CD4-positive, alpha-beta T cell (primary cell): Measurements from ENCODE around the gene NKX6-1. TPM values are rescaled to one million over a fixed set of nuclear protein-coding genes. Genes with fewer than 3 reads are reported as not detected.

ENCODE experiments used
- ATAC-seq: fragments of 200-7000 bp; cut with Tn5 transposase; one replicate; pipeline ENCODE4 v1.10.0; 2022; ENCODE audit warnings: mild to moderate bottlenecking; ENCODE audit not compliant: poor library complexity
- CTCF ChIA-PET: fragments of 350-600 bp; sonication (Branson Sonifier 250); formaldehyde crosslinking; loops from one replicate; lab custom pipeline; 2021; ENCODE audit warnings: antibody characterized with exemption, inconsistent platforms; lab: Charles Lee
- POLR2A ChIA-PET: fragments of 350-600 bp; sonication (Branson Sonifier 250); formaldehyde crosslinking; loops from one replicate; lab custom pipeline; 2021; ENCODE audit warnings: antibody characterized with exemption, inconsistent platforms; lab: Charles Lee
- DNase-seq, 14 experiments: peaks; one replicate each; pipeline ENCODE4 v3.0.0-alpha.2; 2013 to 2020; ENCODE audit warnings: mixed read lengths in 2 of 14
- H3K27ac ChIP-seq, 2 donors: one replicate each; pipeline versions ENCODE4 v1.5.1 to v1.7.0; 2013; ENCODE audit warnings: low read length in 2 of 2, low read depth in 1 of 2, mild to moderate bottlenecking in 1 of 2
- H3K27me3 ChIP-seq, 2 experiments: 1 replicate in 1 of 2; 2 replicates in 1 of 2; pipeline versions ENCODE4 v1.6.1 to v1.7.0; 2013; ENCODE audit warnings: low read length in 2 of 2, control low read depth in 1 of 2, mild to moderate bottlenecking in 1 of 2, moderate library complexity in 1 of 2; ENCODE audit not compliant: insufficient read depth in 2 of 2, control insufficient read depth in 1 of 2
- H3K36me3 ChIP-seq: one replicate; pipeline ENCODE4 v1.6.1; 2013; ENCODE audit warnings: low read length, control low read depth; ENCODE audit not compliant: insufficient read depth
- H3K4me1 ChIP-seq: one replicate; pipeline ENCODE4 v1.6.1; 2013; ENCODE audit warnings: low read length, control low read depth; ENCODE audit not compliant: insufficient read depth
- H3K4me3 ChIP-seq: one replicate; pipeline ENCODE4 v1.5.1; 2013; ENCODE audit warnings: mild to moderate bottlenecking, low read length, moderate library complexity
- H3K9me3 ChIP-seq, 2 experiments: 1 replicate in 1 of 2; 2 replicates in 1 of 2; pipeline versions ENCODE4 v1.6.1 to v1.7.0; 2013; ENCODE audit warnings: low read length in 2 of 2, mild to moderate bottlenecking in 2 of 2, control low read depth in 1 of 2, moderate library complexity in 1 of 2; ENCODE audit not compliant: control insufficient read depth in 1 of 2, insufficient read depth in 1 of 2
- H3K27ac Mint-ChIP-seq: one replicate; pipeline ENCODE4 v1.8.0; 2020; ENCODE audit warnings: mixed read lengths
- H3K27me3 Mint-ChIP-seq: one replicate; pipeline ENCODE4 v1.8.0; 2021; ENCODE audit warnings: mixed read lengths
- H3K36me3 Mint-ChIP-seq: one replicate; pipeline ENCODE4 v1.8.0; 2021; ENCODE audit warnings: low read depth, mixed read lengths
- H3K4me1 Mint-ChIP-seq: one replicate; pipeline ENCODE4 v1.8.0; 2021; ENCODE audit warnings: low read depth, mixed read lengths
- H3K4me3 Mint-ChIP-seq: one replicate; pipeline ENCODE4 v1.8.0; 2020; ENCODE audit warnings: mild to moderate bottlenecking, mixed read lengths
- H3K9me3 Mint-ChIP-seq: one replicate; pipeline ENCODE4 v1.8.0; 2020; ENCODE audit warnings: mixed read lengths
- intact Hi-C, 2 experiments: fragments of 100-400 bp; cut with DNase I in 1 of 2; cut with micrococcal nuclease in 1 of 2; formaldehyde crosslinking; loops; one replicate each; pipeline versions ENCODE4 v1.15.1 to v1.9.0; 2023 to 2025; cut with DNase I, micrococcal nuclease
- total RNA-seq, 174 experiments: library from RNA in 2 of 174; stranded (reverse) in 2 of 174; gene quantifications; one replicate each; pipeline ENCODE4 v1.2.3 and lab custom pipeline; 2021 to 2026
- TF ChIP-seq, protein P1 (sequence below): fragments of 200-600 bp; IDR thresholded peaks from one replicate; pipeline ENCODE4 v1.8.0; 2022; ENCODE audit warnings: antibody characterized with exemption, mild to moderate bottlenecking

The NKX6-1 gene
- total RNA-seq, 2 experiments from 2014 or later = not detected

DNA sequence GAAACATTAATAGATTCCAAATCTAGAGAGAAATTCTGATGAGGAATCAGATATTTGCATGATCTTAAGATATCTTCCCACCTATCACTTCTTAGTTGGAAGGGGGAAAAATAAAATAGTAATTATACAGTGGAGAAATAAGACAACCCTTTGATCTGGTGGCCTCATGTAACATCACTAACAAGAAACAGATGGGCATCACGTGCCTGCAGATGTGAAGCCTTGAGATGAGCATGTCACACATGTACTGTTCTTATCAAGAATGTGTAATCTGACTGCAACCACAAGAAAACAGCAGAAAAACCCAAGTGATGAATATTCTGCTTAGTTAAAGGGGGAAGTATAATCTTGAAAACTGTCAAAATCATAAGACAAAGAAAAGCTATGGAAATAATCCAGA lies 31.4 kb upstream of the NKX6-1 start:
- Mint-ChIP-seq H3K4me1 (no peaks in the 10 kb centered on the region), H3K4me3 (no peak overlapping the region), H3K27me3 (peaks cover 28% of the 10 kb centered on the region), H3K36me3 (no peaks in the 10 kb centered on the region), H3K27ac (no peak overlapping the region), H3K9me3 (no peaks in the 10 kb centered on the region)
- H3K9me3 ChIP-seq = no peaks in the 10 kb centered on the region
- no peaks in the 10 kb centered on the region for H3K4me1 ChIP-seq
- intact Hi-C loops = no loop called here
- ATAC-seq (no peak), DNase-seq (no peak)
- H3K27me3 ChIP-seq = no peaks in the 10 kb centered on the region
- no peaks in the 10 kb centered on the region for H3K36me3 ChIP-seq
- ChIA-PET CTCF (no interaction called here), POLR2A (no interaction called here)
- H3K27ac ChIP-seq = no peak overlapping the region
- TF ChIP-seq, protein P1, sequence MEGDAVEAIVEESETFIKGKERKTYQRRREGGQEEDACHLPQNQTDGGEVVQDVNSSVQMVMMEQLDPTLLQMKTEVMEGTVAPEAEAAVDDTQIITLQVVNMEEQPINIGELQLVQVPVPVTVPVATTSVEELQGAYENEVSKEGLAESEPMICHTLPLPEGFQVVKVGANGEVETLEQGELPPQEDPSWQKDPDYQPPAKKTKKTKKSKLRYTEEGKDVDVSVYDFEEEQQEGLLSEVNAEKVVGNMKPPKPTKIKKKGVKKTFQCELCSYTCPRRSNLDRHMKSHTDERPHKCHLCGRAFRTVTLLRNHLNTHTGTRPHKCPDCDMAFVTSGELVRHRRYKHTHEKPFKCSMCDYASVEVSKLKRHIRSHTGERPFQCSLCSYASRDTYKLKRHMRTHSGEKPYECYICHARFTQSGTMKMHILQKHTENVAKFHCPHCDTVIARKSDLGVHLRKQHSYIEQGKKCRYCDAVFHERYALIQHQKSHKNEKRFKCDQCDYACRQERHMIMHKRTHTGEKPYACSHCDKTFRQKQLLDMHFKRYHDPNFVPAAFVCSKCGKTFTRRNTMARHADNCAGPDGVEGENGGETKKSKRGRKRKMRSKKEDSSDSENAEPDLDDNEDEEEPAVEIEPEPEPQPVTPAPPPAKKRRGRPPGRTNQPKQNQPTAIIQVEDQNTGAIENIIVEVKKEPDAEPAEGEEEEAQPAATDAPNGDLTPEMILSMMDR = no peak
- no peak overlapping the region for H3K4me3 ChIP-seq

DNA sequence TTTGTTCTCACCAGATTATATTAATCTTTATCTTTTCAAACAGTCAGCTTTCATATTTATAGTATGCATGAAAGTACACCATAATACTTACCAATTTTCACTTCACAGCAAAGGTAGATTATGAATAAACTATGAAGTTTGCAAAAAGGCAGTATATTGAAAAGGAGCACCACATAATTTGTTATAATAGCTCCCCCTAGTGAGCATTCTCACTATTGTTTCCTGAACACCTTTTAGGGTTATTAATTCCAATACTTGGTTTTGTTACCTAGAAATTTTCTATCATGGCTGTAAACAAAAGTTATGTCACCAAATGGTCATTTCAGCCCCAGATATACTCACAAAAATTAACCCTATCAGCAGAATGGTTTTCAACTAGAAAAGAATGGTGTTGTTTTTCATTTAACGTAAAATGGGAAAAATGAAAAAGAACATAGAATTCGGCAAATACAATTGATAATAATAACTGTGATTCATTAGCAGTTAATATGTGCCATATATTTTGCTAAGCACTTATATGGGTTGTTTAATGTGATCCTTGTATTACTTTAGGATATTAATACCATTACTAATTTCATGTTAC lies 30.2 kb upstream of the NKX6-1 start:
- Mint-ChIP-seq H3K9me3 (no peaks in the 10 kb centered on the region), H3K4me1 (no peaks in the 10 kb centered on the region), H3K27me3 (peaks cover 28% of the 10 kb centered on the region), H3K4me3 (no peak overlapping the region), H3K27ac (no peak overlapping the region), H3K36me3 (no peaks in the 10 kb centered on the region)
- CTCF ChIA-PET = interaction anchor here (1.0 kb wide), 1 partner anchor 885 kb away, joined by 4 read pairs; no protein-coding TSS in a partner anchor
- Histone ChIP-seq H3K36me3 (no peaks in the 10 kb centered on the region), H3K4me3 (no peak overlapping the region), H3K9me3 (no peaks in the 10 kb centered on the region), H3K4me1 (no peaks in the 10 kb centered on the region), H3K27me3 (no peaks in the 10 kb centered on the region), H3K27ac (no peak overlapping the region)
- DNase-seq (peak in 3 of 14 experiments; percentile 29 to 33 (median 30)), ATAC-seq (no peak)
- TF ChIP-seq, protein P1 = peak; percentile 80
- POLR2A ChIA-PET = no interaction called here
- intact Hi-C loops = loop anchor here (1.0 to 2.0 kb wide), 2 partner anchors 884 to 885 kb away; no protein-coding TSS in a partner anchor

DNA sequence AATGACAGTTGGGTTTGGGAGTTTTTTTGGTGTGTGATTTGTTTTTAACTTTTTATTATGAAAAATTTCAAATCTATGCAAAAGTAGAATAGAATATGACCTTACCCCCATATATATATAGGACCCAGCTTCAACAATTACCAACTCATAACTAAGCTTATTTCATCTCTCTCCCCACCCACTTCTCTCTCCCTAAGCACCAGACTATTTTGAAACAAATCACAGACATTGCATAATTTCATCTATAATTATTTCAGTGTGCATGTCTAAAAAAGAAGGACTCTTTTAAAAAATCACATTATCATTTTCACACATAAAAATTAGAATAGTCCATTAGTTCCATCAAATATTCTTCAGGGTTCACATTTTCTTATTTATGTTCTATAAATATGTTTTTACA lies 28.3 kb upstream of the NKX6-1 start:
- TF ChIP-seq, protein P1 = no peak
- intact Hi-C loops = no loop called here

More for the DNA sequence above, 28.3 kb upstream of the NKX6-1 start:
- ChIA-PET CTCF (no interaction called here), POLR2A (no interaction called here)
- H3K27ac Mint-ChIP-seq = no peak overlapping the region
- Histone ChIP-seq H3K36me3 (no peaks in the 10 kb centered on the region), H3K4me3 (no peak overlapping the region), H3K4me1 (no peaks in the 10 kb centered on the region), H3K9me3 (no peaks in the 10 kb centered on the region), H3K27me3 (peaks cover 0 to 3% of the 10 kb centered on the region in 2 experiments), H3K27ac (no peak overlapping the region)
- peaks cover 31% of the 10 kb centered on the region for H3K27me3 Mint-ChIP-seq
- no peaks in the 10 kb centered on the region for H3K4me1 Mint-ChIP-seq
- H3K36me3 Mint-ChIP-seq = no peaks in the 10 kb centered on the region
- peaks cover 2% of the 10 kb centered on the region for H3K9me3 Mint-ChIP-seq
- no peak for DNase-seq
- ATAC-seq = no peak
- H3K4me3 Mint-ChIP-seq = no peak overlapping the region
